Gastroesophageal sphincter (tissue), 4 donors: ENCODE results near the gene KRIT1. TPM values are rescaled to one million over a fixed set of nuclear protein-coding genes. Genes with fewer than 3 reads are reported as not detected.
"Not testable (repeated sequence)": the region's sequence is repeated elsewhere in the genome, so short reads cannot be mapped to it uniquely, and the experiment has no call there.

Experiments
- ATAC-seq: fragments of 150-250 bp; one replicate; pipeline ENCODE4 v1.9.1; 2016; ENCODE audit warnings: mild to moderate bottlenecking, moderate library complexity
- H3K27ac ChIP-seq, 4 donors: fragments of 200-600 bp; sonication (generic) in 3 of 4; 1 replicate in 3 of 4; 2 replicates in 1 of 4; pipeline ENCODE4 v1.5.1; 2016 to 2019
- H3K27me3 ChIP-seq: fragments of 200-600 bp; sonication (generic); one replicate; pipeline ENCODE4 v1.5.1; 2019
- H3K36me3 ChIP-seq, 2 donors: fragments of 200-600 bp; sonication (generic); one replicate each; pipeline ENCODE4 v1.5.1; 2019; ENCODE audit warnings: control low read depth in 1 of 2
- H3K4me1 ChIP-seq, 3 donors: fragments of 200-600 bp; sonication (generic); 1 replicate in 2 of 3; 2 replicates in 1 of 3; pipeline ENCODE4 v1.5.1; 2016 to 2019; ENCODE audit warnings: control low read depth in 2 of 3
- H3K4me3 ChIP-seq, 2 donors: fragments of 200-600 bp; sonication (generic); one replicate each; pipeline ENCODE4 v1.5.1; 2019; ENCODE audit warnings: mild to moderate bottlenecking in 1 of 2, moderate library complexity in 1 of 2
- H3K9me3 ChIP-seq, 3 donors: fragments of 200-600 bp; sonication (generic); one replicate each; pipeline ENCODE4 v1.5.1; 2017 to 2019; ENCODE audit warnings: control low read depth in 2 of 3
- EP300 ChIP-seq: sonication (generic); formaldehyde crosslinking; IDR thresholded peaks from one replicate; pipeline ENCODE4 v1.6.1; 2017; ENCODE audit warnings: antibody characterized with exemption, mild to moderate bottlenecking
- POLR2A ChIP-seq, 2 donors: fragments of 450-650 bp; IDR thresholded peaks; one replicate each; pipeline ENCODE4 v1.6.1; 2017; ENCODE audit warnings: antibody characterized with exemption in 2 of 2, mild to moderate bottlenecking in 2 of 2, moderate library complexity in 1 of 2
- POLR2AphosphoS5 ChIP-seq: sonication (generic); formaldehyde crosslinking; IDR thresholded peaks from one replicate; pipeline ENCODE4 v1.6.1; 2017; ENCODE audit warnings: antibody characterized with exemption
- WGBS, 2 donors: methylation state at CpG; one replicate each; pipeline ENCODE4 v1.1.5; 2018; ENCODE audit warnings: low coverage in 1 of 2; 5-methylcytosine and 5-hydroxymethylcytosine counted together
- total RNA-seq, 4 donors: library from RNA; depleted of rRNA; stranded (reverse); fragments of >200 nt; gene quantifications; one replicate each; pipeline ENCODE4 v1.1.0, GENCODE V29; 2016
- TF ChIP-seq, protein P1 (sequence below), 4 experiments: fragments of 200-600 bp in 2 of 4; fragments of 450-650 bp in 2 of 4; sonication (generic) in 1 of 4; IDR thresholded peaks; one replicate each; pipeline ENCODE4 v1.5.1; 2017 to 2019; ENCODE audit warnings: antibody characterized with exemption in 4 of 4, mild to moderate bottlenecking in 2 of 4, moderate library complexity in 2 of 4

The KRIT1 gene
- total RNA-seq, 4 donors from 2014 or later: 37.1 to 74.2 (median 66.3) TPM

DNA sequence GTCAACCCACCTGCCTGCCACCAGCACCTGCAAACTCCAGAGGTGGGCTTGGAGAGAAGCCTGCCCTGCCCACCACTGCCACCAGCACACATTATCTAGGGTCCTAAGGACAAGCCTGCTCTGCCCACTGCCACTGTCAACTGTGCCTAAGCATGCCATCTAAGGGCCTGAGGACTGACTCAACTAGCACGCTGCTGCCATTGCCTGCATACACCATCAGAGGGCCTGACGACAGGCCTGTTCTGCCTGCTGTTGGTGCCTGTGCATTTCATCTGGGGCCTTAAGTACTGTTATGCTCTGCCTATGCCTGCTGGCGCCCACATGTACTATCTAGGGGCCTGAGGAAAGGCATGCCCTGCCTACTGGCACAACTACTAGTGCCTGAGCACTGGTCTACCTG, 39.7 kb downstream of the KRIT1 start:
- H3K27me3 ChIP-seq: no peaks in the 10 kb centered on the region
- ATAC-seq: no peak
- no peak overlapping the region for H3K27ac ChIP-seq
- peaks cover 0 to 95% of the 10 kb centered on the region in 2 donors for H3K36me3 ChIP-seq
- no peak for TF ChIP-seq POLR2A (IDR thresholded peaks at IDR 0.05)
- no peak for TF ChIP-seq POLR2AphosphoS5
- no peak for TF ChIP-seq EP300
- TF ChIP-seq, protein P1, sequence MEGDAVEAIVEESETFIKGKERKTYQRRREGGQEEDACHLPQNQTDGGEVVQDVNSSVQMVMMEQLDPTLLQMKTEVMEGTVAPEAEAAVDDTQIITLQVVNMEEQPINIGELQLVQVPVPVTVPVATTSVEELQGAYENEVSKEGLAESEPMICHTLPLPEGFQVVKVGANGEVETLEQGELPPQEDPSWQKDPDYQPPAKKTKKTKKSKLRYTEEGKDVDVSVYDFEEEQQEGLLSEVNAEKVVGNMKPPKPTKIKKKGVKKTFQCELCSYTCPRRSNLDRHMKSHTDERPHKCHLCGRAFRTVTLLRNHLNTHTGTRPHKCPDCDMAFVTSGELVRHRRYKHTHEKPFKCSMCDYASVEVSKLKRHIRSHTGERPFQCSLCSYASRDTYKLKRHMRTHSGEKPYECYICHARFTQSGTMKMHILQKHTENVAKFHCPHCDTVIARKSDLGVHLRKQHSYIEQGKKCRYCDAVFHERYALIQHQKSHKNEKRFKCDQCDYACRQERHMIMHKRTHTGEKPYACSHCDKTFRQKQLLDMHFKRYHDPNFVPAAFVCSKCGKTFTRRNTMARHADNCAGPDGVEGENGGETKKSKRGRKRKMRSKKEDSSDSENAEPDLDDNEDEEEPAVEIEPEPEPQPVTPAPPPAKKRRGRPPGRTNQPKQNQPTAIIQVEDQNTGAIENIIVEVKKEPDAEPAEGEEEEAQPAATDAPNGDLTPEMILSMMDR (IDR thresholded peaks at IDR 0.05): no peak
- H3K9me3 ChIP-seq: peaks cover 0 to 8% (median 0%) of the 10 kb centered on the region in 3 donors
- H3K4me3 ChIP-seq: no peak overlapping the region
- no peaks in the 10 kb centered on the region for H3K4me1 ChIP-seq
- no CpG with 5 or more reads among the region's 3 CpGs for WGBS, 2 donors

DNA sequence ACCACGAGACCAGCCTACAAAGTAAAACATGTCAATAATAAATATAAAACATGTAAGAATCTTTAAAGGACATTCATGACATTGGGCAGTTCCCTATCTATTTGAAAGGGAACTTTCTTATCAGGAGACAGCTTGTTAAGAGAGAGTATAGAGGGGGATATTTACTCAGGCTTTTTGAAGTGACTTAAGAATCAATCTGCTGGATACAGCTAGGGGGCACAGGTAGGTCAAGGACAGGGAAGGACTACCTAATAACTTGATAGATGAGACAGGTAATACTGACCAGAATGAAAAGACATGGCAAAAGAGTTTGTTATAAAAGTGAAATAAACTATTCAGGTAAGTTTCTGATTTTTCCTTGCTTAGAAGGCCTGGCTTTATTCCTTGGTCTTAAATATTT, 44.9 kb downstream of the KRIT1 start:
- Histone ChIP-seq H3K36me3 (peaks cover 0 to 87% of the 10 kb centered on the region in 2 donors), H3K4me3 (no peak overlapping the region), H3K27ac (no peak overlapping the region), H3K9me3 (no peaks in the 10 kb centered on the region), H3K4me1 (no peaks in the 10 kb centered on the region), H3K27me3 (no peaks in the 10 kb centered on the region)
- 84% methylated on average over 1 of the region's 1 CpG; no CpG with 5 or more reads in 1 of the 2 donors for WGBS, 2 donors
- no peak for ATAC-seq
- TF ChIP-seq POLR2A (IDR thresholded peaks at IDR 0.05) (no peak), POLR2AphosphoS5 (no peak), EP300 (no peak)
- TF ChIP-seq, protein P1 (IDR thresholded peaks at IDR 0.05): no peak

DNA sequence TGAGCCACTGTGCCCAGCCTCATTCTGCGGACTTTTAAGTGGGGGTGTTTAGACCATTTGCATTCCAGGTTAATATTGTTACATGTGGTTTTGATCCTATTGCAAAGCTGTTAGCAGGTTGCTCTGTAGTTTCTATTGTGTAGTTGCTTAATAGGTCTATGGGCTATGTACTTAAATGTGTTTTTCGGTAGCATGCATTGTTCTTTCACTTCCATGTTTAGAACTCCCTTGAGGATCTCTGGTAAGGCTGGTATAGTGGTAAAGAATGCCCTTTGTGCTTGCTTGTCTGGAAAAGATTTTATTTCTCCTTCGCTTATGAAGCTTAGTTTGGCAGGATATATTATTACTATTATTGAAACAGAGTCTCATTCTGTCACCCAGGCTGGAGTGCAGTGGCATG, 53.4 kb downstream of the KRIT1 start:
- Histone ChIP-seq H3K9me3 (peaks cover 0 to 4% (median 0%) of the 10 kb centered on the region in 3 donors), H3K4me1 (no peaks in the 10 kb centered on the region), H3K27ac (no peak overlapping the region), H3K4me3 (no peak overlapping the region), H3K27me3 (no peaks in the 10 kb centered on the region), H3K36me3 (peaks cover 0 to 40% of the 10 kb centered on the region in 2 donors)
- WGBS, 2 donors: 84 to 96% methylated on average over 3 of the region's 3 CpGs
- no peak for ATAC-seq
- TF ChIP-seq, protein P1 (IDR thresholded peaks at IDR 0.05): no peak
- TF ChIP-seq POLR2AphosphoS5: no peak
- no peak for TF ChIP-seq EP300
- TF ChIP-seq POLR2A (IDR thresholded peaks at IDR 0.05): no peak

DNA sequence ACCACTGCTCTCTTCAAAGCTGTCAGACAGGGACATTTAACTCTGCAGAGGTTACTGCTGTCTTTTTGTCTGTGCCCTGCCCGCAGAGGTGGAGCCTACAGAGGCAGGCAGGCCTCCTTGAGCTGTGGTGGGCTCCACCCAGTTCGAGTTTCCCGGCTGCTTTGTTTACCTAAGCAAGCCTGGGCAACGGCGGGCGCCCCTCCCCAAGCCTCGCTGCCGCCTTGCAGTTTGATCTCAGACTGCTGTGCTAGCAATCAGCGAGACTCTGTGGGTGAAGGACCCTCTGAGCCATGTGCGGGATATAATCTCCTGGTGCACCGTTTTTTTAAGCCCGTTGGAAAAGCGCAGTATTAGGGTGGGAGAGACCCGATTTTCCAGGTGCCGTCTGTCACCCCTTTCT, 56.5 kb downstream of the KRIT1 start:
- not testable (repeated sequence) for H3K27ac ChIP-seq, ATAC-seq, H3K4me1 ChIP-seq, H3K9me3 ChIP-seq, H3K4me3 ChIP-seq, H3K27me3 ChIP-seq
- peaks cover 0 to 18% of the 10 kb centered on the region in 2 donors for H3K36me3 ChIP-seq
- 87 to 96% methylated on average over 6 to 9 of the region's 15 CpGs for WGBS, 2 donors

DNA sequence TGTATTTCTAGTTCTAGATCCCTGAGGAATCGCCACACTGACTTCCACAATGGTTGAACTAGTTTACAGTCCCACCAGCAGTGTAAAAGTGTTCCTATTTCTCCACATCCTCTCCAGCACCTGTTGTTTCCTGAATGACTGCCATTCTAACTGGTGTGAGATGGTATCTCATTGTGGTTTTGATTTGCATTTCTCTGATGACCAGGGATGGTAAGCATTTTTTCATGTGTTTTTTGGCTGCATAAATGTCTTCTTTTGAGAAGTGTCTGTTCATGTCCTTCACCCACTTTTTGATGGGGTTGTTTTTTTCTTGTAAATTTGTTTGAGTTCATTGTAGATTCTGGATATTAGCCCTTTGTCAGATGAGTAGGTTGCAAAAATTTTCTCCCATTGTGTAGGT, 61.4 kb downstream of the KRIT1 start:
- WGBS, 2 donors: no CpG with 5 or more reads among the region's 1 CpG
- ATAC-seq, H3K4me1 ChIP-seq, H3K36me3 ChIP-seq, H3K9me3 ChIP-seq, H3K4me3 ChIP-seq, H3K27ac ChIP-seq, H3K27me3 ChIP-seq: not testable (repeated sequence)

DNA sequence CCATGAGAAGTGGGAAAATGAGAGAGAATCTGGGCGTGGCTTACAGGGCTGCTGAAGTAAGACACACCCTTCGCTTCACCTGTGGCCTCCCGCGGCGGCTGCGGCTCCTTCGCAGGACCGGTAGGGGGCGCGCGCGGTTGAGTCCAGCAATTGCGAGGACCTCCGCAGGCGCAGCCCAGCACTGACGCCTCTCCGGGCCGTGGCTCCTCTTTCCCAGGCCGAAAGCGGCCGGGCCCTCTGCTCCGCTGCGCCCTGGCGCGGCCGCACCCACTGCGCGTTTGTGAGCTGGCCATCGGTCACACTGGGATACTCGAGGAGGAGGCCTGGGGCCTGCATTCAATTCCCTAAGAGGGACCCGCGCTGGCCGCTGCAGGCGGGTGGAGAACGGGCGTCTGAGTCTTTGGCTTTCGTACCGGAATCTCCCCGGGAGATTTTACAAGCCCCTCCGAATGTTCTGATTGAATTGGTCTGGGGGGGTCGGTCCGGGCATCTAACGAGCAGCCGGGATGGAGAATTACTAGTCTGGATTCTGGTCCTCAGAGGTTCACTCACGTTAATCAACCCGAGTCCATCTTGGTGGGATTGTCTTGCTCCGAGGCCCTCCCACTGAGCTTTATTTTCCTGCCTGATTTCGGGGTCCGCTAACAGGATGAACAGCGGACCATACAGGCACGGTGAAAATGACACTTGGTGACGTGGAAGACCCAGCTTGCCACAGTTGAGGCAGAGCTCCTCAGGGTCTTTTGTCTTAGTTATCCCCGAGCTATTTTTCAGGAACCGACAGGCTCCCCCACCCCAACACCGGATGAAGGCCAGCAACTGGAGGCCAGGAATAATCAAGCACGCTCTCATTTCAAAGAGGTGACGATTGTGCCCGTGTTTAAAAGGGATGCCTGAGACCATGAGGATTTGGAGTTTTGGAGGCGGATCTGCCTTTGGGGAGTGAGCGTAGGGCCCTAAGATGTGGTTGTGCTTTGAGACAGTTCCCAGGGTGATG, 66.5 kb downstream of the KRIT1 start, which contains the start of gene LRRD1:
Gene LRRD1 (minus strand): TSS at position 215 of the 997 bp plus-strand sequence. CDS start 13,940 bp downstream, outside the sequence.
- WGBS, 2 donors: 21 to 23% methylated on average over 9 to 25 of the region's 60 CpGs
- Histone ChIP-seq H3K27ac (peak within 1 kb of the TSS; percentile 18 to 86 (median 83)), H3K36me3 (no peaks in the 10 kb centered on the region), H3K4me1 (peaks cover 0 to 11% (median 0%) of the 10 kb centered on the region in 3 donors), H3K4me3 (peak within 1 kb of the TSS; percentile 59 to 66), H3K9me3 (no peaks in the 10 kb centered on the region), H3K27me3 (no peaks in the 10 kb centered on the region)
- no peak for TF ChIP-seq EP300
- TF ChIP-seq POLR2A (IDR thresholded peaks at IDR 0.05): peak in 1 of 2 donors; percentile 23
- TF ChIP-seq, protein P1 (IDR thresholded peaks at IDR 0.05): peak; percentile 83 to 97 (median 94)
- TF ChIP-seq POLR2AphosphoS5: peak; percentile 64
- ATAC-seq: peak; percentile 96
